ENCODE results near the gene ALDH2.

DNA sequence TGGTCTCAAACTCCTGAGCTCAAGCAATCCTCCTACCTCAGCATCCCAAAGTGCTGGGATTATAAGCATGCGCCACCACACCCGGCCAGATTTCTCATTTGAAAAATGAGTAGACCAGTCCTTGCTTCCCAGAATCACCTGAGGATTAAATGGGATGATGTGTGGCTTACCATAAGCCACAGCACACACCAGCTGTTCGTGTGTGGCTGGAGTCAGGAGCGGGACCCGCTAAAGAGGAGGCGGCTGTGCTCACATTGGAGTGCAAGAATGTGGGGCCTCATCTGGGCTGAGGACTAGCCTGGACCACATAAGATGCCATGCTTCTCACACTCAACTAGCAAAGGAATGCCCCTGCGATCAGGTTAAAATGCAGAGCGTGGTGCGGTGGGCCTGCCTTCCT lies 6.7 kb upstream of the ALDH2 start:
- TF ChIP-seq CTCF (IDR thresholded peaks at IDR 0.05; ENCODE audit: low read length) (no peak), EZH2 (IDR thresholded peaks at IDR 0.05; ENCODE audit: borderline replicate concordance, low read length) (no peak)
